Brain microvascular endothelial cell (primary cell): Measurements from ENCODE around the gene EHF.

ENCODE experiments used
- DNase-seq: peaks from one replicate; pipeline ENCODE4 v3.0.0-alpha.2; 2020
- H3K27ac ChIP-seq: fragments of 250-450 bp; sonication (Bioruptor Pico); 2 replicates; pipeline ENCODE4 v1.5.1; 2020; ENCODE audit warnings: mild to moderate bottlenecking, moderate library complexity
- H3K27me3 ChIP-seq: fragments of 250-450 bp; sonication (Bioruptor Pico); replicated peaks from 2 replicates; pipeline ENCODE4 v1.5.1; 2020; ENCODE audit warnings: mild to moderate bottlenecking
- H3K36me3 ChIP-seq: fragments of 250-450 bp; sonication (Bioruptor Pico); replicated peaks from 2 replicates; pipeline ENCODE4 v1.5.1; 2020; ENCODE audit warnings: mild to moderate bottlenecking
- H3K4me3 ChIP-seq: 2 replicates; pipeline ENCODE4 v1.5.1; 2011; ENCODE audit warnings: low read depth, mild to moderate bottlenecking, control low read depth, low read length, moderate library complexity
- CTCF ChIP-seq: IDR thresholded peaks from 2 replicates; pipeline ENCODE4 v1.5.1; 2011; ENCODE audit warnings: low read depth, mild to moderate bottlenecking, moderate library complexity, low read length, control low read depth, inconsistent platforms; ENCODE audit errors: missing control alignments
- in situ Hi-C: cut with HindIII; loops from 2 replicates; pipeline ENCODE4 v1.10.0; 2017; ENCODE audit warnings: low sequenced_read_pairs, low pct_ligation_motif_present

The EHF gene

GRCh38 chr11:34696862-34697261 is 76.0 kb downstream of the EHF start:
- in situ Hi-C loops: no loop called here
- no peaks in the 10 kb centered on the region for H3K36me3 ChIP-seq
- H3K4me3 ChIP-seq: no peak overlapping the region
- no peak overlapping the region for H3K27ac ChIP-seq
- no peaks in the 10 kb centered on the region for H3K27me3 ChIP-seq
- no peak for DNase-seq
- TF ChIP-seq CTCF: no peak

- Histone ChIP-seq H3K36me3 (no peaks in the 10 kb centered on the region), H3K4me3 (no peak overlapping the region), H3K27me3 (no peaks in the 10 kb centered on the region), H3K27ac (no peak overlapping the region)
- in situ Hi-C loops: no loop called here
- TF ChIP-seq CTCF: no peak
- DNase-seq: no peak
Measured at GRCh38 chr11:34706709-34707461, 86.0 kb downstream of the EHF start.

GRCh38 chr11:34707462-34707840 is 86.6 kb downstream of the EHF start:
- in situ Hi-C loops: no loop called here
- H3K27ac ChIP-seq: no peak overlapping the region
- no peak for TF ChIP-seq CTCF
- H3K4me3 ChIP-seq: no peak overlapping the region
- H3K27me3 ChIP-seq: no peaks in the 10 kb centered on the region
- no peak for DNase-seq
- no peaks in the 10 kb centered on the region for H3K36me3 ChIP-seq
